Omental fat pad (tissue), 4 donors: Measurements from ENCODE around the gene MRPS25. TPM values are rescaled to one million over a fixed set of nuclear protein-coding genes. Genes with fewer than 3 reads are reported as not detected.

Source experiments
- ATAC-seq: fragments of 150-250 bp; one replicate; pipeline ENCODE4 v1.9.1; 2016; ENCODE audit warnings: mild to moderate bottlenecking, moderate library complexity; ENCODE audit not compliant: low FRiP score
- DNase-seq: peaks from one replicate; pipeline ENCODE4 v3.0.0-alpha.2; 2019; ENCODE audit warnings: low spot score
- CTCF ChIP-seq, 3 donors: fragments of 450-650 bp; IDR thresholded peaks; one replicate each; pipeline ENCODE4 v1.5.1; 2016 to 2017; ENCODE audit warnings: antibody characterized with exemption in 3 of 3, mild to moderate bottlenecking in 3 of 3, moderate library complexity in 2 of 3
- total RNA-seq, 4 donors: library from RNA; depleted of rRNA; stranded (reverse); fragments of >200 nt; gene quantifications; one replicate each; pipeline ENCODE4 v1.1.0, GENCODE V29; 2016

The MRPS25 gene
- total RNA-seq, 4 donors from 2014 or later: 27.1 to 41.3 (median 36.1) TPM

GRCh38 chr3:15065550-15066007 is 464 bp upstream of the MRPS25 start:
- DNase-seq (no peak), ATAC-seq (no peak)
- no peak for TF ChIP-seq CTCF (IDR thresholded peaks at IDR 0.05)

GRCh38 chr3:15064299-15064834 is 748 bp downstream of the MRPS25 start:
- TF ChIP-seq CTCF (IDR thresholded peaks at IDR 0.05): no peak
- no peak for ATAC-seq
- DNase-seq: no peak

GRCh38 chr3:15063656-15064286 is 1.3 kb downstream of the MRPS25 start:
- TF ChIP-seq CTCF (IDR thresholded peaks at IDR 0.05): no peak
- DNase-seq (no peak), ATAC-seq (no peak)

- TF ChIP-seq CTCF (IDR thresholded peaks at IDR 0.05): no peak
- DNase-seq: no peak
- no peak for ATAC-seq
These were observed 1.9 kb downstream of the MRPS25 start for GRCh38 chr3:15063238-15063637.

- TF ChIP-seq CTCF (IDR thresholded peaks at IDR 0.05): no peak
- DNase-seq (no peak), ATAC-seq (no peak)
These were observed 5.1 kb downstream of the MRPS25 start for GRCh38 chr3:15060029-15060428.

GRCh38 chr3:15056676-15057404 is 8.3 kb downstream of the MRPS25 start:
- DNase-seq (no peak), ATAC-seq (no peak)
- no peak for TF ChIP-seq CTCF (IDR thresholded peaks at IDR 0.05)
